NT2/D1 (cell line): ENCODE data around the gene NUP54.

Experiments used
- YY1 ChIP-seq: IDR thresholded peaks from 2 replicates; pipeline ENCODE4 v1.6.1; 2011; ENCODE audit not compliant: insufficient read length, insufficient read depth
- ZNF274 ChIP-seq: IDR thresholded peaks from 2 replicates; pipeline ENCODE4 v1.6.1; 2011; ENCODE audit warnings: mild to moderate bottlenecking, low read depth, low read length

DNA sequence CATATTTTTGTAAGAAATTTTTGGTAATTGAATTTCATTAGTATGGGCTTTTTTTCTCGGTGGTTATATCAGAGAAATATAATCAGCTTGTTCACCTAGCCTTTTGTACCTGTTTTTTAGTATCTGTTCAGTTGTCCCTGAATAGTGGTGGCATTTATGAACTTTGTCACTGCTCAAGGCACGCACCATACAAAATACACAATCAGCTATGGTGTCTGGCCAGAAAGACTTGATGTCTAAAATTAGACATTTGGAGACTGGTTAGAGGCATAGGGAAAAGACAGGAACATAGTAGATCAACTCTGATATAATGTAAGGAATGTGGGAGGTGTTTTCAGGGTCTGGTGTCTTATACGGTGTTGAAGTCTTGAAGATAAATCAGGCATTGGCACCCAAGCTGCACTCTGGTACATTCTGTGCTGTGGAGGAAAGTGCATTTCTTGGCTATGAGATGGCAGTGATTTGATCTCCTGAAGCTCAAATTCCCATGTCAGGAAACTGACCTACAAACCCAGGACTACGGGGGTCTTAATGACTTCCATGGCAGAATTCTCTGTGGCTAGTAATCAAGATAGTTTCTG, 70.1 kb downstream of the NUP54 start:
- TF ChIP-seq ZNF274 (no peak), YY1 (no peak)
